Breast epithelium (tissue), 3 donors: ENCODE measurements around the gene TLE1.

Experiments
- CTCF ChIP-seq, 3 donors: fragments of 450-650 bp; IDR thresholded peaks; one replicate each; pipeline ENCODE4 v1.5.1; 2016 to 2017; ENCODE audit warnings: antibody characterized with exemption in 3 of 3, mild to moderate bottlenecking in 3 of 3, moderate library complexity in 3 of 3
- POLR2AphosphoS5 ChIP-seq, 3 donors: sonication (generic); formaldehyde crosslinking; IDR thresholded peaks; one replicate each; pipeline ENCODE4 v1.6.1; 2017; ENCODE audit warnings: antibody characterized with exemption in 3 of 3

- TF ChIP-seq CTCF (IDR thresholded peaks at IDR 0.05) = no peak
- no peak for TF ChIP-seq POLR2AphosphoS5 (IDR thresholded peaks at IDR 0.05)
These were observed 155.0 kb downstream of the TLE1 start for GRCh38 chr9:81534138-81534875.
